Activated CD8-positive, alpha-beta memory T cell treated with anti-CD3 and anti-CD28 coated beads, Interleukin-2, amount 50 U/mL, for 24 hours (primary cell): Measurements from ENCODE around the gene MIDN.
"Not testable (repeated sequence)": the region's sequence is repeated elsewhere in the genome, so short reads cannot be mapped to it uniquely, and the experiment has no call there.

ENCODE experiments used
- DNase-seq: peaks from one replicate; pipeline ENCODE4 v3.0.0-alpha.2; 2020; ENCODE audit errors: extremely low read depth

The MIDN gene

GRCh38 chr19:1248139-1248785 lies at the start of gene MIDN:
MIDN (plus strand) TSS chr19:1248583; CDS start chr19:1250297, 1,714 bp downstream.
- DNase-seq: no peak

DNA sequence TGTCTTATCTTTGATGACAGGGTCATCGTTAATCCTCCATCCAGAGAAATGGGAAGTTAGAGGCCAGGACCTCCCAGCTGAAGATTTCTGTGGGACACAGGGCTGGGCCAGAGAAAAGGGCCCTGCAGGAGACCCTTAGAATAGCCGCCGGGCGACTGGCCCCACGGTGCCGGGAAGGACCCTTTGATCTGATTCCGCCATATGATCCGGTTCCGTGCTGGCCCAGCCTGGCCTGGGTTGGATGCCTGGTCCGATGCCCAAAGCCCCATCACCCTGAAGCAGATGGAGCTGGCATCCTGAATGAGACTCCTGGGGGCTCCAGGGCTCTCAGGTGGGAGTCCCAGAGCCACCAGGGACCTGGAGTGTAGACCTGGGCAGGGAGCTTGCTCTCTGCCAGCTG lies 48.9 kb upstream of the MIDN start:
- DNase-seq: no peak

DNA sequence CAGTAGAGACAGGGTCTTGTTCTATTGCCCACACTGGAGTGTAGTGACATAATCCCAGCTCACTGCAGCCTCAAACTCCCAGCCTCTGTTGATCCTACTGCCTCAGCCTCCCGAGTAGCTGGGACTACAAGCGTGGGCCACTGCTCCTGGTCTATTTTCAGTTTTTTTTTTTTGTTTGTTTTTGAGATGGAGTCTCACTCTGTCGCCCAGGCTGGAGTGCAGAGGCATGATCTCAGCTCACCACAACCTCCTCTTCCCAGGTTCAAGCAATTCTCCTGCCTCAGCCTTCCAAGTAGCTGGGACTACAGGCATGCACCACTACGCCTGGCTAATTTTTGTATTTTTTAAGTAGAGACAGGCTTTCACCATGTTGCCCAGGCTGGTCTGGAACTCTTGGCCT lies 47.8 kb upstream of the MIDN start:
- DNase-seq: not testable (repeated sequence)

DNA sequence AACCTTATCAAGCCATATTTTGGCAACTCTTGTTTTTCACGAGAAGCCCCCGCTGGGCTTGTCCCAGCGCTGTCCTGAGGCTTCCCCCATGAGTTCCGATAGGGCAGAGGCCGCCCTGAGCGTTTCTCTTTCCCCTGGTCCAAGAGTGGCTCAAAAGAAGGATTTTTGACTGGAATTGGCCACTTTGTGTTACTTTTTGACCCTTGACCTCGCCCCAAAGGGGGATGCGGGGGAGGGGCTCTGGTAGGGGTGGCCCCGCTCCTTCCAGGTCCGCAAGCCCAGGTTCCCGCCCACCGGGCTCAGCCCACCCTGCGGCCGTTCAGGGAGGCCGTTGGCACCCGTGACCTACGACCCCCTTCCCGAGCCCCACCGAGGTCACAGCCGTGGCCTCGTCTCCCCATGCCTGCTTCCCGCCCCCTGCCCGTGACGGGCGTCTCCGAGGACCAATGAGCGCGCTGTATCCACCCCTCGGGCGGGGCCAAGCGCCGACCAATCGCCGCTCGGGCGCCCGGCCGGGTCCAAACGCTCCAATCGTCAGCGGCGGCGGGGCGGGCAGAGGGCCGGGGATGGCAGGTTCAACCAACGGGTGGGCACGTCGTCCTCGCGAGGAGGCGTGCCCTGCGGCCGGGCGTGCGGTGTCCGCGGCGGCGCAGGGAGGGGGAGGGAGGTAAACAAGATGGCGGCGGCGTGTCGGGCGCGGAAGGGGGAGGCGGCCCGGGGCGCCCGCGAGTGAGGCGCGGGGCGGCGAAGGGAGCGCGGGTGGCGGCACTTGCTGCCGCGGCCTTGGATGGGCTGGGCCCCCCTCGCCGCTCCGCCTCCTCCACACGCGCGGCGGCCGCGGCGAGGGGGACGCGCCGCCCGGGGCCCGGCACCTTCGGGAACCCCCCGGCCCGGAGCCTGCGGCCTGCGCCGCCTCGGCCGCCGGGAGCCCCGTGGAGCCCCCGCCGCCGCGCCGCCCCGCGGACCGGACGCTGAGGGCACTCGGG lies 43.0 kb upstream of the MIDN start, which contains the start of gene STK11:
TSS of gene STK11 (plus strand) at position 665 of the 986 bp plus-strand sequence. CDS start 1,136 bp downstream, outside the sequence.
- peak; percentile 97 for DNase-seq

DNA sequence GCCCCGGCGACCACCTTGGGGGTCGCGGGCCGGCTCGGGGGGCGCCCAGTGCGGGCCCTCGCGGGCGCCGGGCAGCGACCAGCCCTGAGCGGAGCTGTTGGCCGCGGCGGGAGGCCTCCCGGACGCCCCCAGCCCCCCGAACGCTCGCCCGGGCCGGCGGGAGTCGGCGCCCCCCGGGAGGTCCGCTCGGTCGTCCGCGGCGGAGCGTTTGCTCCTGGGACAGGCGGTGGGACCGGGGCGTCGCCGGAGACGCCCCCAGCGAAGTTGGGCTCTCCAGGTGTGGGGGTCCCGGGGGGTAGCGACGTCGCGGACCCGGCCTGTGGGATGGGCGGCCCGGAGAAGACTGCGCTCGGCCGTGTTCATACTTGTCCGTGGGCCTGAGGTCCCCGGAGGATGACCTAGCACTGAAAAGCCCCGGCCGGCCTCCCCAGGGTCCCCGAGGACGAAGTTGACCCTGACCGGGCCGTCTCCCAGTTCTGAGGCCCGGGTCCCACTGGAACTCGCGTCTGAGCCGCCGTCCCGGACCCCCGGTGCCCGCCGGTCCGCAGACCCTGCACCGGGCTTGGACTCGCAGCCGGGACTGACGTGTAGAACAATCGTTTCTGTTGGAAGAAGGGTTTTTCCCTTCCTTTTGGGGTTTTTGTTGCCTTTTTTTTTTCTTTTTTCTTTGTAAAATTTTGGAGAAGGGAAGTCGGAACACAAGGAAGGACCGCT lies 42.1 kb upstream of the MIDN start:
- no peak for DNase-seq

- no peak for DNase-seq
Measured at GRCh38 chr19:1206864-1207450, 41.4 kb upstream of the MIDN start.

DNA sequence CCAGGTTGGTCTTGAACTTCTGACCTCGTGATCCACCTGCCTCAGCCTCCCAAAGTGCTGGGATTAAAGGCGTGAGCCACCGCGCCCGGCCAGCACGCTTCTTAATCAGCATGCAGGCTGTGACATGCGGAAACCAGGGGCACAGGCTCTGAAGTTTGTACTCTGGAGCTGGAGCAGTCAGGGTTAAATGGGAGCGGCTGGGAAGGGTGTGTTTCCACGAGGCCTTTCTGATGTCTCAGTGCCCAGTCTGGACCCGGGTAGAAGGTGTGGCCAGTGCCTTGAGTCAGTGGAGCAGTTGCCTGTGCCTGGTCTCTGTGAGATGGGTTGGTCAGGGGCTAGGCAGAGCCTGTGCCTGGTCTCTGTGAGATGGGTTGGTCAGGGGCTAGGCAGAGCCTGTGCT lies 39.6 kb upstream of the MIDN start:
- DNase-seq: not testable (repeated sequence)

DNA sequence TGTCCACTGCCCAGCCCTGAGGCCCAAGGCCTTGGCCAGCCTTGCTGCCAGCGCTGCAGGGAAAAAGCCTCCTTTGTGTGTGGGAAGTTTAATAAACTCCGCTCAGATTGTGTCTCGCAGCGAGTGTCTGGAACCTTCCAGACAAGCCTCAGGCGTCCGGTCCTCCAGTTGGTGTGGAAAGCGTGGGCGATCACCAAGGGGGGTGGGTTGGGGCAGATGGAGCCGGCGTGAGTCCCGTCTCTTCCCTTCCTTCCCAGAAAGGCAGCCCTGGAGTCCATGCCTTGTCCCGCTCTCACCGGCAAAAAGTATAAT lies 38.2 kb upstream of the MIDN start:
- DNase-seq: no peak

DNA sequence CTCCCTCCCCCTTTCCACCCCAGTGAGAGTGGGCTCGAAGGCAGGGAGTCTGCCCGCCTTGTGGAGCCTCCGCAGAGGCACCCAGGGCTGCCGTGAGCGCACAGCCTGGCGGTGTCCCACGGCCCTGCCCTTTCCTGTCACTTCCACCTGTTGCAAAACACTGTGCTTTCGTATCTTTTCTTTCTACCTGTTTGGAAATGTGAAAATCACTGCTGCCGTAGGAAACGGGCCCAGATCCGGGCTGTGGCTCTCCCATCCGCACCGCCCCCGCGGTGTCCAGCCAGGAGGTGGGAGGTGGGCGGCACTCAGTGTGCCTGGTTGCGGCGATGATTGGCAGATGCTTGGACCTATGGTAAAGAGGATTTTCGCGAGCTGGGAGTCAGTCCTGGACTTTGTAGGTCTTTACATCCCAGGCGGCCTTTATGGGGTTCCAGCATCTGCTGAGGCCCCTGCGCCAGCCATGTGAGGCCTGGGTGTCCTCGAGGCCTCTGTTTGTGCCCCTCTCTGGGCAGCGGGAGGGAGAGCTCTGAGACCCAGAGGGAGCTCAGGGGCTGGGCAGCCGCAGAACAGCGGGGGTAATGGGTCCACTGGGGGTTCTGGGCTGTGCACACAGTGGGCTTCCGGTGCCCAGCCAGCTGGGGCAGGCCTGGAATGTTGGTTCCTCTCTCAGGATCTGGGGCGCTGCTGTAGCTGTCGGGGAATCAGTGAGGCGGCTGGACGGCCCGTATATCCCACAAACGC lies 36.7 kb upstream of the MIDN start:
- DNase-seq: no peak

GRCh38 chr19:1213391-1214286 lies 34.7 kb upstream of the MIDN start:
- no peak for DNase-seq

DNA sequence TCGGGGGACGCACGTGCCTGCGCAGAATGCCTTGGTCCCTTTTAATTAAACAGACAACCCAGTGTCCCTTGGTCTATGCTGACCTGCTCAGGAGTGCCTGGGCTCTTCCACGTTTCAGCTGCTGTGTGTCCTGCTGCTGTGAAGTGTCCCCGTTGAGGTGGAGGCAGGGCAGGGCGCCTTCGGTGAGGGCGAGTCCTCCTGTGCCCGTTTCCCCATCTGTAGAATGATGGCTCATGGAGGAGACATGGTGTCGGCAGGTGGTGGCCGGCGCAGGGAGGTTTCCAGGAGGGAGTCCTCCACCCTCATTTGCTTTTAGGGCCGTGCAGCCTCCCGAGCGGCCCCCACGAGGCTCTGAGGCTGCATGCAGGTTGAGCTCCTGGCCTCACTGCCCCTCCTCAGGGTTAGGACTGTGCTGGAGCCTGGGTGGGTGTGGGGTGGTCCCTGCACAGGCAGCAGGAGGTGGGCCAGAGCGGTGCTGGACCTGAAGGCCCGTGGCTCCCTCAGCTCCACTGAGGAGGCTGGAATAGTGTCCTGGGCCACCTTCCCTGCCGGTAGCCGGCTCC lies 34.0 kb upstream of the MIDN start:
- DNase-seq: no peak

DNA sequence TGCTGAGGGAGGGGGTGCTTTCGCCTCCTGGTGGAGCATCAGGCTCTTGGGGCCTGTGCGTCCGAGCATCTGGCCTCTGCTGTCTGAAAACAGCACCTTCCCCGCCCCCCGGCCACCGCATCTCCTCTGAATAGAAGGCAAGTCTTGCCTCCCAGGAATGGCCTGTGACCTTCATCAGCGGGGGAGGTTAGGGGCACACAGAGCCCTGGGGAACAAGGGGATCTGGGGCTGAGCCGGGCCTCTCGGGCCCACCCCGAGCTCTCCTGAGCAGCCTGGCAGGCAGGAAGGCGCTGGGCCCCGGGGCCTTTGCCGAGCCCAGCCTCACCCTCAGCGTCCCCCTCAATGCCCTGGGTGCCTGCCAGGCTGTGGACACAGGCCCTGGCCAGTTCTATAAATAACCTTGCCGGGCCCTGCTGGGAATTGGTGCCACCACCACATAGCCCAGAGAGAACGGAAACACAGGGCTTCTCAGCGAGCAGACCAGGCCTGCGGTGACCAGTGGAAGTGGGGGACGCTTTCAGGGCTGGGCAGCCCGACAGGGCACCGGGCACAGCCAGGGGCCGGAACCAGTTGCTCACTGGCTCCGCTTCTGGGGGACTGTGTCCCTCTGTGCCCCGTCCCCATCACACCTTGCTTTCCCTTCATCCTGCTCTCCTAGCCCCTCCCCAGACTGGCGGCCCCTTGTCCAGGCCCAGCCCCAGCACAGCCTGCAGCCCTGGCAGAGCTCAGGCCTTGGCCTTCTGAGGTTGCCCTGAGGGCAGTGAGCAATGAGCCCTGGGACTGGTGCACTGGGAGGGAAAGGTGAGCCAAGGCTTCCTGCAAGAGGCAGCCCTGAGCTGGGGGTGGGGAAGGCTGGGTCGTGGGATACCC lies 33.3 kb upstream of the MIDN start:
- no peak for DNase-seq

GRCh38 chr19:1216756-1217155 lies 31.6 kb upstream of the MIDN start:
- no peak for DNase-seq

DNA sequence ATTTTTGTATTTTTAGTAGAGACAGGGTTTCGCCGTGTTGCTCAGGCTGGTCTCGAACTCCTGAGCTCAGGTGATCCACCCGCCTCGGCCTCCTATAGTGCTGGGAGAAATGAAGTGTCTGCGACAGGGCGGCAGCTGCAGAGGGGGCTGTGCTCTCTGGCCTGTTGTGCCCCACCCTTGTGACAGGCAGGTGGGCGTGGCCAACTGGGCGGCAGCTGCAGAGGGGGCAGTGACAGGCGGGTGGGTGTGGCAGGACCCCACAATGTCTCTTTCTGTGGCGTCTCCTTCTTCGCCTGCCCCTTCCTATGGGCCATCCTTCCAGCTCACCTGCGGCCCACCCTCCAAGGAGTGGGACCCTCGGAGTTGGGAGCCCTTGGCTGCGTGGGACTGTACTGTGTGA lies 31.0 kb upstream of the MIDN start:
- no peak for DNase-seq

- DNase-seq: no peak
Measured at GRCh38 chr19:1218751-1219567, 29.4 kb upstream of the MIDN start.

GRCh38 chr19:1219786-1220476 lies 28.5 kb upstream of the MIDN start:
- DNase-seq: no peak

DNA sequence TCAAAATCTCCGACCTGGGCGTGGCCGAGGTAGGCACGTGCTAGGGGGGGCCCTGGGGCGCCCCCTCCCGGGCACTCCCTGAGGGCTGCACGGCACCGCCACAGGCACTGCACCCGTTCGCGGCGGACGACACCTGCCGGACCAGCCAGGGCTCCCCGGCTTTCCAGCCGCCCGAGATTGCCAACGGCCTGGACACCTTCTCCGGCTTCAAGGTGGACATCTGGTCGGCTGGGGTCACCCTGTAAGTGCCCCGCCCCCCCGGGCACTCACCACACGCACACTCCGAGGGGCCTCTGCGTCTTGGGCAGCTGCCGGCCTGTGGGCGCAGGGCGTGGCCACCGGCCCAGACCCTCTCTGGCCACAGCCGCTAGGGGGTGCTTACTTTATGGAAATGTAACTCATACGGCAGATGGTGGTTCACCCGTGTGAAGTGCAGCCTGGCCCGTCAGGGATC lies 27.9 kb upstream of the MIDN start:
- DNase-seq: no peak
